Ramos (cell line): ENCODE measurements around the gene RFX7.
"Not testable (repeated sequence)": the region's sequence is repeated elsewhere in the genome, so short reads cannot be mapped to it uniquely, and the experiment has no call there.

Source experiments
- in situ Hi-C: fragments of 300-500 bp; cut with MboI; formaldehyde crosslinking; loops from one replicate; pipeline ENCODE4 v1.14.3; 2022; ENCODE audit warnings: low sequenced_read_pairs; ENCODE audit not compliant: unreplicated experiment

Gene RFX7

GRCh38 chr15:56243163-56244037 lies at the start of gene RFX7:
TSS of gene RFX7 (minus strand) at chr15:56243879. CDS start at chr15:56243285, 594 bp downstream.
- in situ Hi-C loops: no loop called here

DNA sequence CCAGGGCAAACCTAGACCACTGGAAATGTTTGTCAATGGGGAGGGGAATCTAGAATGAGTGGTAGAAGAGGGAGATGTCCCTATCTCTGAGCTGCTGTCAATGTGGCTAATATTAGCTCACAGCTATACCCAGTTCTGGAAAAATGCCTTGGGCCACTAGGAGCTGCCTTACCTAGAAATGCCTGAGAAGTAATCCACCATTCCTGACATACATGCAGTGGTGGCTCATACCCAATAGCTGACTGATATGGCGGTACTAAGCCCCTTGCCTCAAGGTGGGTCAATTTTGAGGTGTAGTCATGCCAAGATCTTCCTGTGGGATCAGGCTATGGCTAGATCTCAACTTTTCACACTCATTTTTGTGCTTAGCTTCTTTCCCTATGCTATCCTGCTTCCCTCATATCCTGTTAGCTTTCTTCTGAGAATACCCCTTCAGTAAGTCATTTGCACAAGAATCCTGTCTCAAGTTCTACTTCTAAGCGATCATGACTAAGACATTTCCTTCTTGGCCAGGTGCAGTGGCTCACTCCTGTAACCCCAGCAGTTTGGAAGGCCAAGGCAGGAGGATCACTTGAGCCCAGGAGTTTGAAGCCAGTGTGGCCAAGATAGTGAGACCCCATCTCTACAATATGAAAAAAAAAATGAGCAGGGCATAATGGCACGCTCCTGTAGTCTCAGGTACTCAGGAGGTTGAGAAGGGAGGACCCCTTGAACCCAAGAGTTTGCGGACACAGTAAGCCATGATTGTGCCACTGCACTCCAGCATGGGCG lies 49.1 kb upstream of the RFX7 start:
- in situ Hi-C loops: no loop called here

DNA sequence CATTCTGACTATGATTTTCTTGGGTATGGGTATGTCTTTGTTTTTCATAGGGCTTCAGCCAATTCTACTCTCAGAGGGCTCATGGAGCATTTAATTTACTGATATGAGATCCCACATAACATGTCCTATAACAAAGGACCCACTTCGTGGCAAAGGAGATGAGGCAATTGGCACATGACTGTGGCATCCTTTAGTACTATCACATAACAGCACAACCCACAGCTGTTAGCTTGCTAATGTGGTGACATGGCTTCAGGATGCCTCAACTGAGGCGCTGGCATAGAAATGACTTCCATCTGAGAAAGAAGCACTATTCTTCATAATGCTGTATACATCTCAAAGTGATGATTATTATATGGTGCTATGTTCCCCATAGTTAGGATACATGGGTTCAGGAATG lies 48.1 kb upstream of the RFX7 start:
- in situ Hi-C loops: no loop called here

DNA sequence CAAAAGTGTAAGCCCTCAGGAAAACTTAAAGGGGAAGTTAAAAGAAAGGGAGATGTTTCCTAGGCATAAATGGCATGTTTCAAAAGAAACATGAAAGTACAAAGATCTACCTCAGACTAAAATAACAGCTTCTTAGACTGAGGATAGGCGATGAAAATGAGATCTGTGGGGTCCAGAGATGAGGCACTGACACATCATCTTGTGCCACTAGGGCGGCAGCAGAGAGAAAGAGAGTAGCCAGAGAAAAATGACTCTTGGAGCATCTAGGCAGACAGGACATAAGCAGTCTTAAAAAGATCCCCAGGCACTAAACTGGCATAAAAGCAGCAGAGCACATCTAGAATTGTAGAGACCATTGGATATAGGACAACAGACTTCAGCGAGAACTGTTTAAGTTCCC lies 42.5 kb upstream of the RFX7 start:
- in situ Hi-C loops: no loop called here

DNA sequence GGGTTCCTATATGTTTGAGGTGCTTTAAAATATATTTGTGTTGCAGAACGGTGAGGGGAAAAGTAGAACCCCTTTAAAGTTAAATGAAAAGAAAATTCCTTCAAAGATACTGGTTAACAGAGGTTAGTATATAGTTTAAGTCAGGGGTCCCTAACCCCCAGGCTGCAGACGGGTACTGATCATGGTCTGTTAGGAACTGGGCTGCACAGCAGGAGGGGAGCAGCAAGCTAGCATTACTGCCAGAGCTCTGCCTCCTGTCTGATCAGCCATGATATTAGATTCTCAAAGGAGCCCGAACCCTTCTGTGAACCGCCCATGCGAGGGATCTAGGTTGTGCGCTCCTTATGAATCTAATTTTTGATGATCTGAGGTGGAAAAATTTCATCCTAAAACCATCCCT lies 37.5 kb upstream of the RFX7 start:
- in situ Hi-C loops: no loop called here

DNA sequence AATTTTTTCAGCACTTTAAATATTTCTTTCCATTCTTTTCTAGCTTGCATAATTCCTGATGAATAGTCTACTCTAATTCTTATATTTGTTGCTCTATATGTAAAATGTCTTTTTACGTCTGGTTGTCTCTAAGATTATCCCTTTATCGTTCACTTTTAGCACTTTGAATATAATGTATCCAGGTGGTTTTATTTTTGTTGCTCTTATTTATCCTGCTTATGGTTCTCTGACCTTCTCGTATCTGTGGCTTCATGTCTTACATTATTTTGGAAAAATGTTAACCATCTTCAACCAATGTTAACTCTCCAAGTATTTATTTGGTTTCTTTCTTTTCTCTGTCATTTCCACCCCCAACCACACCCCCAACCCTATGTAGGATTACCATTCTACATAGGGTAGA lies 30.0 kb upstream of the RFX7 start:
- in situ Hi-C loops: no loop called here

DNA sequence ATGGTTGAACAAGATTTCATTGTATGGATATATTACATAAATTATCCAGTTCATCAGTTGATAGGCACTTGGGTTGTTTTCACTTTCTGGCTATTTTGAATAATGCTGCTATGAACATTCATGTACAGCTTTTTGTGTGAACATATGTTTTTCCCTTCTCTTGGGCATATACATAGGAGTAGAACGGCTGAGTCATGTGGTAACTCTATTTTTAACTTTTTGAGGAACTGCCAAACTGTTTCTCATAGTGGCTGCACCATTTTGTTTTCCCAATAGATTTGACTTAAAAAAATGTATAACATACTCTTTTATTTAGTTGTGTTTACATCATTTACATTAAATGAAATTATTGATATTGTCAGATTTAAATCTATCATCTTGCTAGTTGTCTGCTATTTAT lies 28.8 kb upstream of the RFX7 start:
- in situ Hi-C loops: no loop called here

- in situ Hi-C loops: not testable (repeated sequence)
Measured at GRCh38 chr15:56266465-56266864, 22.8 kb upstream of the RFX7 start.

DNA sequence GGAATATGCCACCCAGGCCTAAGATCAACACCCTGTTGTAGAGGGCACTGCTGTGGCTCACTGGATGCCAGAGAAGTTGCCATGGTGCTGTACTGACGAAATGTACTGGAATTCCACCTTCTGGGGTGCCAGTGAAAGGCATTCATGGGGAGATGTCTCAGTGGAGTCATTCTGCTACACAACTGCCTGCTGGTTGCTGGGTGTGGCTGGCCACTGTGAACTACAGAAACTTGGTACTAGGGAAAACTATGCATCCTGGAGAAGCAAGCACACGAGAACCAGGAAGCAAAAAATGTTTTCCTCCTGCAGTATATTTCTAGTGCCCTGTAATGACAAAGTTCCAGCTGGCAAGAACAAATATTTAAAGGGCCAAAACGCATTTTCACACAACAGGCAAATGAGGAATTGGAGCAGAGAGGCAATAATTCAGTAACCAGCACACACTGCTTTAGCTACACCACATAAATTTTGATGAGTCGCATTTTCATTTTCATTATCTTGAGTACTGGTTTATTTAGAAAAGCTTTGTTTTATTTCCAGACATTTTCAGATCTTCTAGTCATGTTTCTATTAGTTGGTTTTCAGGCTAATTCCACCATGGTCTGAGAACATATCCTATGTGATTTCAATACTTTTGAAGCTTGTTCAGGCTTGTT lies 18.3 kb upstream of the RFX7 start:
- in situ Hi-C loops: no loop called here

- in situ Hi-C loops: loop anchor here (10.0 kb wide), 1 partner anchor 177 kb away; no protein-coding TSS in a partner anchor
Measured at GRCh38 chr15:56257306-56257705, 13.6 kb upstream of the RFX7 start.

DNA sequence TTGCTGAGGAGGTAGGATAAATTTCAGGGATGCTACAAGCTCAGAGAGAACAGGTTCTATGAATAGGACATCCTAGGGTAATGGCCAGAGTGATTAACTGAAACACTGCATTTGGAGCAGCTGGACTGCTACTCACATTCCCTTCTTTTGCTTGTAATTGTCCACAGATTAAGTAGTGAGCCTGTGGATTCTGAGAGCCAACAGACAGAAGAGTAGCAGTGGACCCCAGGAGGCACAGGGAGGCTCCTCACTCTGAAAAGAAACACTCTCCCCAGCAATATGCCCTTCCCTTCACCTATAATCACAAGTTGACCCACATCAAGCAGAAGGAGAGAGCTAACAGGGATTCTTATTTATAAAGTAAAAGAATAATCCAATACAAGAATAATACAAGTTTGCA lies 10.6 kb upstream of the RFX7 start:
- in situ Hi-C loops: loop anchor here (10.0 kb wide), 1 partner anchor 181 kb away; no protein-coding TSS in a partner anchor

DNA sequence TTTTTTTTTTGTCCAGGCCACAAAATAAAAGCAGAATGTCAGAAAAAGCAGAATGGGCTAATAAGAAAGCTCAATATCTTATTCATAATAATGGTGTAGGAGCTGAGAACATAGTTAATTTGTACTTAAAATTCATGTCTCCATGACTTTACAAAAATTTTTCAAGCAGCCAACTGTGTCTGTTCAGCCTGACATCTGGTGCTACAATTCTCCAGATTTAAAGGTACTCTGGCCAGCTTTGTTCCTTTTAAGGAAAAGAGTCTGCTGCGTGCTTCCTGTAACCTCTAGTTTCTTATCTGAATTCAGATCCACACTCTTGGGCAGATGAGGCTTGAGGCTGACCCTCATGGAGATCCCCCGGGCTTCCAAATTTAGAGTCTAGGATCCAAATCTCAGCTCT lies 8.7 kb upstream of the RFX7 start:
- in situ Hi-C loops: loop anchor here (10.0 kb wide), 1 partner anchor 182 kb away; no protein-coding TSS in a partner anchor

GRCh38 chr15:56251315-56252095 lies 7.8 kb upstream of the RFX7 start:
- in situ Hi-C loops: loop anchor here (10.0 kb wide), 1 partner anchor 183 kb away; no protein-coding TSS in a partner anchor

- in situ Hi-C loops: loop anchor here (10.0 kb wide), 1 partner anchor 184 kb away; no protein-coding TSS in a partner anchor
Measured at GRCh38 chr15:56250626-56251025, 6.9 kb upstream of the RFX7 start.

DNA sequence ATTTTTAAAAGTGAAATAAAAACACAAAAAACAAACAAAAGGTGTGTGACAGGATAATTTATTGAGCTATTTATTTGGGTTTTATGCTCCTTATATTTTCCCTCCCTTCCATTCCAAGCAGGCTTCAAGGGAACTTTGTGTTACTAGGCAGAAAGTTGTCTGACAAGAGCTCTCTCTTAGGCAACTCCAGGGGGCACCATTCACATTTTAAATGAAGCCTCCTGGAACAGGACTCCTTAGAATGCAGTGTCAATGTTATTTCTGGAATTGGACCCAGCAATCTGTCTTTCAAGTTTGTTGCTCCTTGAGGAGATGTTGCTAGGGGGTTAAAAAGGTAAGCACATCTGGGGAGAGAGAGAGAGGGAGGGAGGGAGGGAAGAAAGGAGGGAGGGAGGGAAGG lies 5.4 kb upstream of the RFX7 start:
- in situ Hi-C loops: no loop called here

GRCh38 chr15:56248311-56248992 lies 4.8 kb upstream of the RFX7 start:
- in situ Hi-C loops: no loop called here

GRCh38 chr15:56247266-56247665 lies 3.6 kb upstream of the RFX7 start:
- in situ Hi-C loops: no loop called here

- in situ Hi-C loops: no loop called here
Measured at GRCh38 chr15:56245871-56246814, 2.5 kb upstream of the RFX7 start.
